PC-9 (cell line): ENCODE results near the gene TNFRSF1B.

Experiments
- CTCF ChIP-seq: fragments of 200-600 bp; sonication (generic); conservative IDR thresholded peaks from 2 replicates; pipeline ENCODE4 v1.6.1; 2017; ENCODE audit warnings: mixed run types, antibody characterized with exemption, mild to moderate bottlenecking, moderate library complexity
- EZH2 ChIP-seq: fragments of 200-600 bp; sonication (generic); IDR thresholded peaks from 2 replicates; pipeline ENCODE4 v1.8.0; 2017; ENCODE audit warnings: antibody characterized with exemption, low read depth

- TF ChIP-seq CTCF (no peak), EZH2 (no peak)
These were observed 4.6 kb downstream of the TNFRSF1B start for GRCh38 chr1:12171206-12172041.
